Measurements from ENCODE around the gene NHERF1.

DNA sequence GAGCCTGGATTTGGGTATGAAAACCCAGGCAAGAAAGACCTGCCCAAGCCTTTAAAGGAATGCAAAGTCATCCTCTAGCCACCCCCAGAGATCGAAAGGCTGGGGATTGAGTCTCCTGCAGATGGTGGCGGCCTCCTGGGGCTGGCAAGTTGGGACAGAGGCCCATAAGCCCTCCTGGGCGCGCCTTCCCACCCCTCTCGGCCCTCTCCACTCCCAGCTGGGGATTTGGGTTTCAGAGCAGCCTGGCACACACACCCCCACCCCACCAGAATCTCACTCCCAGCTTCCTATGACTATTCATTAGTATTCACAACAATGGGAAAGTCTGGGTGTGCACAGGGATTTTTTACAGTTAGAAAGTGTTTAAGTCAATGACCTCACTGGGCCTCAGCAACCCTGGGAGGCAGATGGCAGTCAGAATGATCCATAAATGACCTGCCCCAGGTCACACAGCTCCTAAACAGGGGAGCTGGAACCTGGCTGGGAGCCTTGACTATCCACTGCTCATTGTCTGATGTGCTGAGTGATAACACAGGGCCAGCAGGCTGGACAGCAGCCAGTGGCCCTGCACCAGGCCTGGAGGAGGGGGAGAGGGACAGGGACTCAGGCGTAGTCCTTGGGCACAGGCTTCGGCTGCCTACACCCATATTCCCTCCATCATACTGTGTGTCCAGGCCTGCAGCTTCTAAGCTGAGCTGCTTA, 12.1 kb downstream of the NHERF1 start:
- TF ChIP-seq, protein P1, sequence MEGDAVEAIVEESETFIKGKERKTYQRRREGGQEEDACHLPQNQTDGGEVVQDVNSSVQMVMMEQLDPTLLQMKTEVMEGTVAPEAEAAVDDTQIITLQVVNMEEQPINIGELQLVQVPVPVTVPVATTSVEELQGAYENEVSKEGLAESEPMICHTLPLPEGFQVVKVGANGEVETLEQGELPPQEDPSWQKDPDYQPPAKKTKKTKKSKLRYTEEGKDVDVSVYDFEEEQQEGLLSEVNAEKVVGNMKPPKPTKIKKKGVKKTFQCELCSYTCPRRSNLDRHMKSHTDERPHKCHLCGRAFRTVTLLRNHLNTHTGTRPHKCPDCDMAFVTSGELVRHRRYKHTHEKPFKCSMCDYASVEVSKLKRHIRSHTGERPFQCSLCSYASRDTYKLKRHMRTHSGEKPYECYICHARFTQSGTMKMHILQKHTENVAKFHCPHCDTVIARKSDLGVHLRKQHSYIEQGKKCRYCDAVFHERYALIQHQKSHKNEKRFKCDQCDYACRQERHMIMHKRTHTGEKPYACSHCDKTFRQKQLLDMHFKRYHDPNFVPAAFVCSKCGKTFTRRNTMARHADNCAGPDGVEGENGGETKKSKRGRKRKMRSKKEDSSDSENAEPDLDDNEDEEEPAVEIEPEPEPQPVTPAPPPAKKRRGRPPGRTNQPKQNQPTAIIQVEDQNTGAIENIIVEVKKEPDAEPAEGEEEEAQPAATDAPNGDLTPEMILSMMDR (IDR thresholded peaks at IDR 0.05; ENCODE audit: extremely low read depth in 1 of 2, insufficient read depth in 1 of 2, low read depth in 1 of 2, low read length in 2 of 2) = no peak
- TF ChIP-seq POLR2AphosphoS5 (IDR thresholded peaks at IDR 0.05; ENCODE audit: insufficient read depth, low read depth, low read length) (no peak), MYC (IDR thresholded peaks at IDR 0.05; ENCODE audit: low read depth, low read length) (no peak), EZH2 (IDR thresholded peaks at IDR 0.05; ENCODE audit: borderline replicate concordance, low read depth, low read length, severe bottlenecking) (no peak), JUN (IDR thresholded peaks at IDR 0.05; ENCODE audit: borderline replicate concordance, insufficient read depth, insufficient read length, low read depth) (no peak), POLR2A (IDR thresholded peaks at IDR 0.05; ENCODE audit: low read depth, low read length) (no peak), GATA2 (IDR thresholded peaks at IDR 0.05; ENCODE audit: insufficient read depth, insufficient read length, low read depth, low read length) (no peak), FOS (IDR thresholded peaks at IDR 0.05; ENCODE audit: borderline replicate concordance, insufficient read depth, low read length) (no peak)
- TF ChIP-seq, protein P2, sequence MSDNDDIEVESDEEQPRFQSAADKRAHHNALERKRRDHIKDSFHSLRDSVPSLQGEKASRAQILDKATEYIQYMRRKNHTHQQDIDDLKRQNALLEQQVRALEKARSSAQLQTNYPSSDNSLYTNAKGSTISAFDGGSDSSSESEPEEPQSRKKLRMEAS (IDR thresholded peaks at IDR 0.05; ENCODE audit: insufficient read depth, insufficient read length) = no peak
